ENCODE data around the gene KLHL18.
"Not testable (repeated sequence)": the region's sequence is repeated elsewhere in the genome, so short reads cannot be mapped to it uniquely, and the experiment has no call there.

The KLHL18 gene

DNA sequence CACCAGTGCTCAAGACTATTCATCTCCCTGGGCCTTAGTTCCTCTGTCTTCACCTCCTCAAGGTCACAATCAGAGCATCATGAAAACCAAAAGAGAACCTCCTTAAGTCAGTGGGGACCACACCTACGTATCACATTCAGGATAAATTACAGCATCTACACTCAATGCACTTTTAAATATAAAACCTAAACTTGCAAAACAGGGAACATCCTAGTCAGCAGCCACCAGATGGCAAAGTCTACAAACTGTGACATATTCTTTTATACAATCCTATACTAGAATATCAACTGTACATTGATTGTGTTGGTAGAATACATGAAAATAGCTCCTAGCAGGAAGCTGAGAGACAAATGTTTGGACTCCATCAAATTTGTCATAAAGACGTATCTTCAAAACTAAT, 8.1 kb upstream of the KLHL18 start:
- no peak for DNase-seq (ENCODE audit: low read depth in 2 of 2)

DNA sequence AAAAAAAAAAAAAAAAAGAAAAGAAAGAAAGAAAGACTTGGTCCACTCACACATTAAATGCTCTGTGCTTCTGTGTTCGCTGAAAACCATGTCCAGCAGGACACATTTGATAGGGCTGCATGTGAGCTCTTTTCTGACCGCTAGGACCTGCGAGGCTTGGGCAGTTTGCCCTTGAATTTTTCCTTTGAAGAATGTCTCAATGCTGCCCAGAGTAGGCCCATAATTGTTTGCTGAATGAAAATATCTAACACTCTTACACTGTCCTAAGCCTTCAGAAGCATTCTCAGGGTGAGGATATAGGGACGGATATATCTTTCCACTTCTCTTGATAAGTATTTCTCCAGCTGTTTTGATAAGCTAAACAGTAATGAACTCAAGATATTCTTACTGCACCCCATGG, 6.2 kb upstream of the KLHL18 start:
- no peak for DNase-seq (ENCODE audit: low read depth in 2 of 2)

DNA sequence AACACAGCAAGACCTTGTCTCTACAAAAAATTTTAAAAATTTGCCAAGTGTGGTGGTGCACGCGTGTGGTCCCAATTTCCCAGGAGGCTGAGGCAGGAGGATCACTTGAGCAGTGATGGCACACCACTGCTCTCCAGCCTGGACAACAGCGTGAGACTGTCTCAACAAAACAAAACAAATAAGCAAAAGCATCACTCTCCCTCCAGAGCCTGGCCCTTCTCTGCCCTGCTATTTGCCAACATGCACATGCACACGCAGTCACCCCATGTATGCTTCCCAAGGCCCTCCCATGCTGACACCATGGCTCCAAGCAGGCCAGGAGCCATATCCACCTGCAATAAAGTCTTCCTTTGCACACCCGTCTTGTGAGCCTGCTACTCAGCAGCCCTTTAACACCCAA, 2.2 kb upstream of the KLHL18 start:
- no peak for DNase-seq (ENCODE audit: low read depth in 2 of 2)

DNA sequence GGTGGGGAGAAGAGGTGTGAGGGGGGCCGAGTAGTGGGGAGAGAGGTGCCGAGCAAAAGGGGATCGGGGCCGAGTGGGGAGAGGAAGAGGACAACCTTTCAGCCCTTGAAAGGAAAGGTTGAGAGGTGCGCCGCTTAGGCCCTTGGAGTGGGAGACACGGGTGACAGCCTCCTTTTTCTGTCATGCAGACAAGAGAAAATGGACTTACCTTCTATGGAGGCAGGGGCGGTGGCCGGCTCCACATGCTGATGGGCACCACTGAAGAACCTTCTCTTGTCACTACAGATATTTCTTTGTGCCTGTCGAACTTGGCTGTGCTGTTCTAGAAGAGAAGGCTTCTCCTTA, 421 bp downstream of the KLHL18 start:
- DNase-seq (ENCODE audit: low read depth in 2 of 2) = no peak

DNA sequence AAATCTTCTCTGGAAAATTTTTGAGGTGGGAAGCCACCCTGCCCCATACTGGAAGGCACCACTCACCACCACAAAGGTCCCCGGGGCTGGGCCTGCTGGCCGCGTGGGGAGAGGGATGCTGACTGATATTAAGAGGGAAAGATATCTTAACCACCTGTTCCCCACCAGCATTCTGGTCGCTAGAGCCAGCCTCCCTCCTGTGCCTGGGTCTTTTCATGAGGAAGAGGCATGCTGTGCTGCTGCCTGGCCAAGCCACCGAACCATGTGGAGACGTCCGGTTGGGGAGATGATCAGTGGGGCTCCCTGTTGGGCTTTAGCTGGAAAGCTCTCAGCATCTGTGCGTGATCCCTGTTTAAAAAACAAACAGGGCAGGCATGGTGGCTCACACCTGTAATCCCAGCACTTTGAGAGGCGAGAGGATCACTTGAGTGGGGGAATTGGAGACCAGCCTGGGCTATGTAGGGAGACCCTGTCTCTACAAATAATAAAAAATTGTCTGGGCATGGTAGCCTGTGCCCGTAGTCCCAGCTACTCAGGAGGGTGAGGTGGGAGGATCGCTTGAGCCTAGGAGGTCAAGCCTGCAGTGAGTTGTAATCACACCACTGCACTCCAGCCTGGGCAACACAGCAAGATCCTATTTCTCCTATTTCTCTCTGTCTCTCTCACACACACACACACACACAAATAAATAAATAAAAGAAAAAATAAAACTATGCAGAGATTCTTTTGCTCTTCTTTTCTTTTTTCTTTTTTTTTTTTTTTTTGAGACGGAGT, 1.0 kb downstream of the KLHL18 start:
- DNase-seq (ENCODE audit: low read depth in 2 of 2) = no peak

DNA sequence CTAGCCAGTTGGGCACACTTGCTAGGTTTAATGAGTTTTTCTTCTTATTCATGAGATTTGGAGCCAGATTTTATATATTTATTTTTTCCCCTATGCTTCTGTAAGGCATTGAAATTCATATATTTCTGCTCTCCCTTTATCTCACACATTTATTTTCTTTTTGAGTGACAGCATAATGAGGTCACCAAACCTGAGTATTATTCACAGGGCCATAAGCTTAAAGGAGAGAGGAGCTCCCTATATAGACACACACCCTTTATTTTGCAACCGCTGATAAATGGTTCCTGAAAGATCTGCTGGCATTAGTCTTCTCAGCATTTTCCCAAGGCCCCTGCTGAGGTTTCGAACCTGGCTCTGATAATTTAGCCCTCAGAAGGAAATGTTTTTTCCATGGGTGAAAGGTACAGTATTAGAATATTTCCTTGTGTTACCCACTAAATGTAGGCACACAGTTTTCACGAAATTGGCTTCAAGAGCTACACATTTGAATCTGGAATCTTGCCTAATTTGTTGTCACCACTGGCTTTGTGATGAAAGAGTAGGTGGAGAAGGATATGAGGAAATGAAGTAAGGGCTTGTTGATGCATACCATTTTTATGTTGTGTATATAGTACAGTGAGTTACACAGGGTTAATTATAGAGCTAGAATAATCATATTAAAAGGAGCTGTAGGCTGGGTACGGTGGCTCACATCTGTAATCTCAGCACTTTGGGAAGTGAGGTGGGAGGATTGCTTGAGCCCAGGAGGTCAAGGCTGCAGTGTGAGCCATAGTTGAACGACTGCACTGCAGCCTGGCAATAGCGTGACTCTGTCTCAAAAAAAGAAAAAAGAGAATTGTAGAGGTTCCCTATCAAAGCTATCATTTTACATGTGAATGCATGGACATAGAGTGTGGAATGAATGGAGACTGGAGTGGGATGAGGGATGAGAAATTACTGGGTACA, 6.5 kb downstream of the KLHL18 start:
- no peak for DNase-seq (ENCODE audit: low read depth in 2 of 2)

DNA sequence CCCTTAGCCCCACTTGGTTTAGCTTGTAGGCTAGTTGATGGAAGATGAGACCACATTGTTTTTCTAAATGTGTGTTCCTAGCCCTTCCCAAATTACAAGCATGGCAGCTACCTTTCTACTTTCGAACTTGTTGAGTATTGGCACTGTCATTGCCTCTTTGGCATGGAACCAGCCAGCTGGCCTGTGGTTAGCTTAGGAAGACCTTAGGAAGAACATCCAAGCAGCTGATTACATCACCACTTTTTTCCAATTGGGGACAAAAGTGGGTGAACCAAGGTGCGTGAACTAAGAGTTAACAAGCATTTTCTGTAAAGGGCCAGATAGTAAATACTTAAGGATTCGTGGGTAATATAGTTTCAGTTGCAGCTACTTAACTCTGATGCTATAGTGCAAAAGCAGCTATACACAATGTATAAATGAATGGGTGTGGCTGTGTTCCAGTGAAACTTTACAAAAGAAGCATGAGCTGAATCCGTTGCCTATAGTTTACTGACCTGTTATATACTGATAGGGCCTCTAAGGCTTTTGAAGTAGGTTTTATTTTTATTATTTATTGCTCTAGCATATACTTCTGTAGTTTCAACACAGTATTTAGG, 8.5 kb downstream of the KLHL18 start:
- no peak for DNase-seq (ENCODE audit: low read depth in 2 of 2)

DNA sequence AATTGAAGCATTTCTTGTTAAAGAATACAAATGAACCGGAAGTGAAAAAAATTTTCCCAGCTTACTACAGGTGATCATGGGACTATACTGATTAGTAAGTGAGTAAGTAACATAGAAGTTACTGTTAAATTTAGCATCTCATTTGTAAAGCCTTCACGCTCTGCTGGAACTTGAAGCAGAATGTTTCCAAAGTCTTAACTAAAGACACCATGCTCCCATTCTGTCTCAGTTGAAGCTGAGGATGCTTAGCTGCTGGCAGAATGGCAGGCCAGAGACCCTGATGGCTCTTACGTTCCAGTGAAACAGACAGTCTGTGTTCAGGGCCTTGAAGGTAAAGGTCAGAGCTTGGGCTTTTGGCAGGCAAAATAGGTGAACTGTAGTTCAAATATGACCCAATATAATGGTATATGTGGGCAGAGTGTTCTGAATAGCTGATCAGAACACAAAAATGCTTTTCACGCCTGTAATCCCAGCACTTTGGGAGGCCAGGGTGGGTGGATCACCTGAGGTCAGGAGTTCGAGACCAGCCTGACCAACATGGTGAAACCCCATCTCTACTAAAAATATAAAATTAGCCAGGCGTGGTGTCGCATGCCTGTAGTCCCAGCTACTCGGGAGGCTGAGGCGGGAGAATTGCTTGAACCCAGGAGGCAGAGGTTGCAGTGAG, 9.1 kb downstream of the KLHL18 start:
- not testable (repeated sequence) for DNase-seq (ENCODE audit: low read depth in 2 of 2)

DNA sequence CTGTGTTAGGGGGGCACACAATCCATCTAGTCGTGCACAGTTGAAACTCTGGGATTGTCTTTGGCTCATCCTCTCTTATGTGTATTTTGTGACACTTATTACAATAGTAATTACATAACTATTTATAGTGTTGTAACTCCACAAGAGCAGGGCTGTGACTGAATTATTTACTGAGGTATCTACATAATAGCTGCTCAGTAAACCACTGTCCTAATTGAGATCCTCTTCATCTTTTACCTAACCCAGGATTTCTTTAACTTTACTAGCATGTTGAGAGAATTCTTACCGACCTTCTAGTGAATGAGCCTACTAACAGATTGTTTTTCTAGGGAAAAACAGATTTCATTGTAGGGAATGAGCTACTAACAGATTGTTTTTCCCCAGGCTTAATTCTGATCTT, 11.1 kb downstream of the KLHL18 start:
- no peak for DNase-seq (ENCODE audit: low read depth in 2 of 2)

DNA sequence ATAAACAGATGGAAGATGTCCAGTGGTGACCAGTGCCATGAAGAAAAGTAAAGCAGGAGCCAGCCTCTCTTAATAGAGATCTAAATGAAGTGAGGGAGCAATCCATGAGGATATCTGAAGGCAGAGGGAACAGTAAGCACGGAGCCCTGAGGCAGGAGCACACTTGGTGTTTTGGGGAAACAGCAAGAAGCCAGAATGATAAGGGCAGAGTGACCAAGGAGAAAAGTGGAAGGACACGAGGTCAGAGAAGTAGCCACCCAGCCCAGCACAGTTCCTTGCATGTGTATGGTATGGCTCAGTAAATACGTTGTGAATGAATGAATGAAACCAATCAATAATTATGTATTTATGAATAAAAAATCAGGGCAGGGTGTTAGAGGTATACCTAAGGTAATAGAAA, 11.6 kb downstream of the KLHL18 start:
- DNase-seq (ENCODE audit: low read depth in 2 of 2) = no peak

DNA sequence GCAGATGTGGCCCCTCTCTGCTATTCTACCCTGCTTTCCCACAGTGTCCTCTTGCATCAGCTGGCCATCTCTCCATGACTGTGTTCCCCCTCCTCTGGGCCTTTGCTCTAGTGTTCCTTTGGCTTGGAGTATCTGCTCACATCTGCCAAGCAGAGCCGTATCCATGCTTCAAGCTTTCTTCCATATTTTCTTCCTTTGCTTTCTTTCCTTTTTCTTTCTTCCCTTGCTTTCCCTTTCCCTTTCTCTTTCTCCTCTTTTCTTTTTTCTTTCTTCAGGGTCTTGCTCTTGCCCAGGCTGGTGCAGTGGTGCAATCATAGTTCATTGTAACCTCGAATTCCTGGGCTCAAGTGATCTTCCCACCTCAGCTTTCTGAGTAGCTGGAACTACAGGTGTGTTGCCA, 12.6 kb downstream of the KLHL18 start:
- DNase-seq (ENCODE audit: low read depth in 2 of 2) = no peak

DNA sequence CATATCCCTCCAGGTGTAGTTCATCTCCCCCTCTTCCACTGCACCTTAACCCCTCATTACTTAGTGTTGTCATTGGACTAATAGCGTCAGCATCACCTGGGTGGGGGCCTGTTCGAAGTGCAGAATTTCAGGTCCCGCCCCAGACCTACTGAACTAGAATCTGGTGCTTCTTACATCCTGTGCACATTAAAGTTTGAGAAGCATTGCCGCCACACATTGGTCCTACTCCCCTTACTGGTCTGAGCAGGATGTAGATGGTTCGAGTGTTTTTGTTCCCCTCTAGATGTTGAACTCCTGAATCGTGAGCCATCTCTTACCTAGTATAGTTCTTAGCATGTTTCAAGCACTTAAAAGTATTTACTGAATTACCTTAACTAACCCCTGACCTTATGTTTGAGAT, 13.2 kb downstream of the KLHL18 start:
- no peak for DNase-seq (ENCODE audit: low read depth in 2 of 2)

DNA sequence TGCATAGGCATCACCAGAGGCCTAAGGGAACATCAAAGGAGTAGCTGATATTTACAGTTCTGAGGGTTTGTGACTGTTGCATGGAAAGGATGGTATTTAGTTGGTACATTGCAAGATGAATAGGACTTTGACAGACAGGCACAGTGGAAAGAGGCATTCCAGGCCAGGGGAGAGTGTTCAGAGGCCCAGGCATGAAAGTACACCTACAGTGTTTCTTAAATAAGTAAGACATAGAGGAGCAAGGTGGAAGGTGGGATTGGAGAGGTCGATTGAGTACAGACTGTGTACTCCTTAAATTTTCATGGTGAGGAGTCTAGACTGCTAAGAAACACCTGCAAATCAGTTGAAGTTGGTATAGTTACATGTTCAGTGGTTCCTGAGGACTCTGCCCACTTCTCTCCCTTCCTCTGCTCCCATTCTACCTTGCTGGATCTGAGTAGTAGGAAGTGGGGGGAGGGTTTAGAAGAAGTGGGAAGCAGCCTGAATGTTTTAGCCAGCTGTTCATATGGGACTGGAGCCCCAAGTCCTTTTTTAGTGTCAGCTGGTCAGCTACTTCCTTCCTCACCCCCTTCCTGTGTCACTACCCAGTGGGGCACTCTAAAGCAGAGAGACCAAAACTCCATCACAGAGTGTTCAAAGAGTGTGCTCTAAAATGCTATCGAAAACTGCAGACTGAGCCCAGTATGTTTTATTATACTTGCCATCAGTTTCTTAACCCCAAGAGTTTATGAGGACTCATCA, 14.0 kb downstream of the KLHL18 start:
- no peak for DNase-seq (ENCODE audit: low read depth in 2 of 2)

DNA sequence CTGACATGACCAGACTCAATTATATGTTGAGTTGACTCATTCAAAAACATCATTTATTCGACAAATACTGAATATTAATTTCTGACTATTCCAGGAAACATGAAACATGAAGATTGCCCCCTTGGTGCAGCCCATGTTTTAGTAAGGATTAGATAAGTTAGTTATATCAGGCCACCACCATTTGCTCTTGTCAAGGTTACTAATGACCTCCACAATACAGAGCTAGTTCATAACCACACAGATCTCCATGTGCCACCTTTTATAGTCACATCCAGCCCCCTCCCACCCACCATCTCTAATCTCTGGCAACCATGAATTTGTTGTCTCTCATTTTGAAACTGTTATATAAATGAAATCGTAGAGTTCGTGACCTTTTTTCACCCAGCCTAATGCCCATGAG, 15.7 kb downstream of the KLHL18 start:
- DNase-seq (ENCODE audit: low read depth in 2 of 2) = no peak

DNA sequence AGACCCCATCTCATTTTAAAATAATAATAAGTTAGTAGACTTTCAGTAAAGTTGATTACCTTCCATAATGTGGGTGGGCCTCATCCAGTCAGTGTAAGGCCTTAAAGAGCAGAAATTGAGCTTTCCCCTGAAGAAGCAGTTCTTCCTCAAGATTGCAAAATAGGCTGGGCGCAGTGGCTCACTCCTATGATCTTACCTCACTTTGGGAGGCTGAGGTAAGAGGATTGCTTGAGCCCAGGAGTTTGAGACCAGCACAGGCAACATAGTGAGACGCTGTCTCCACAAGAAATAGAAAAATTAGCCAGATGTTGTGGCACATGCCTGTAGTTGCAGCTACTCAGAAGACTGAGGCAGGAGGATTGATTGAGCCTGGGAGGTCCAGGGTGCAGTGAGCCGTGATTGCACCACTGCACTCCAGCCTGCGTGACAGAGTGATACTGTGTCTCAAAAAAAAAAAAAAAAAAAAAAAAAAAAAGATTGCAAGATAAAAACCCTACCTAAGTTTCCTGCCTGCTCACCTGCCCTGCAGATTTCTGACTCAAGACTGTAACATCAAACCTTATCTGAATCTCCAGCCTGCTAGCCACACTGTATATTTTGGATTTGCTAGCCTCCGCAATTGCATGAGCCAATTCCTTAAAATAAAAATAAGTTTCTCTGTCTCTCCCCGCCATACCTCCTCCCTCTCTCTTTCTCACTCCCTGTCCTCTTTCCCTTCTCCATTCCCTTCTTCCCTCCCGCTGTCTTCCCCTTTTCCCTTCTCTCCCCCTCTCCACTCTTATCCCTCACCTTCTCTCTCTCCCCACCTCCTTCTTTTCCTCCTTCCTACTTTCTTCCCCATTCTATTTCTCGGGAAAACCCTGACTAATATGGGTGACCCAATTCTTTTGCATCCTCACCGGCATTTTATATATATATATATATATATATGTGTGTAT, 16.9 kb downstream of the KLHL18 start:
- DNase-seq (ENCODE audit: low read depth in 2 of 2) = no peak

DNA sequence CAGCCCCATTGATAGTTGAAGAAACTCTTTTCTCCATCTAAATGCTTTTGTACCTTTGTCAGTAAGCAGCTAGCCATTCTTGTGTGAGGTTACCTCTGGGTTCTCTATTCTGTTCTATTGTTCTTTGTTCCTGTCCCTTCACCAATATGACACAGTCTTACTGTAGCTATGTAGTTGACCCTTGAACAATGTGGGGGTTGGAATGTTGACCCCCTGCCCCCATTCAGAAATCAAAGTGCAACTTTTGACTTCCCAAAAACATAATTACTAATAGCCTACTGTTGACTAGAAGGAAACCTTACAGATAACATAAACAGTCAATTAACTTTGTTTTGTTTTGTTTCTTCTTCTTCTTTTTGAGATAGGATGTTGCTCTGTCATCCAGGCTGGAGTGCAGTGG, 18.7 kb downstream of the KLHL18 start:
- no peak for DNase-seq (ENCODE audit: low read depth in 2 of 2)

DNA sequence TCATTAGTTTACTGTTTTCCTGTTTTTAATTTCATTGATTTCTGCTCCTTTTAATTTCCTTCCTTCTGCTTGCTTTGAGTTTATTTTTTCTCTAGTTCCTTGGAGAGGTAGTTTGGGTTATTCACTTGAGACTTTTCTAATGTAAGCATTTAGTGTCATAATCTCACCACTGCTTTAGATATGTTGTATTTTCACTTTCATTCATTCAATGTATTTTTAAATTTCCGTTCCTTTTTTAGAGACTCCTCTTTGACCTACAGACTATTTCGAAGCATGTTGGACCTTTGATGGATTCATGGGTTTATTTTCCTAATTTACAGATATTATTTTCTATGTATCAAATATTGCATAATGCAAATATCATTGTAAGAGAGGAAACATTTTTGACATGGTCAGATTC, 23.3 kb downstream of the KLHL18 start:
- no peak for DNase-seq (ENCODE audit: low read depth in 2 of 2)

DNA sequence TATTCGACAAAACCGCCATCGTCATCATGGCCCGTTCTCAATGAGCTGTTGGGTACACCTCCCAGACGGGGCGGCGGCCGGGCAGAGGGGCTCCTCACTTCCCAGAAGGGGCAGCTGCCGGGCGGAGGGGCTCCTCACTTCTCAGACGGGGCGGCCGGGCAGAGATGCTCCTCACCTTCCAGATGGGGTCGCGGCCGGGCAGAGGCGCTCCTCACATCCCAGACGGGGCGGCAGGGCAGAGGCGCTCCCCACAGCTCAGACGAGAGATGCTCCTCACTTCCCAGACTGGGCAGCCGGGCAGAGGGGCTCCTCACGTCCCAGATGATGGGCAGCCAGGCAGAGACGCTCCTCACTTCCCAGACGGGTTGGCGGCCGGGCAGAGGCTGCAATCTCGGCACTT, 26.5 kb downstream of the KLHL18 start:
- DNase-seq (ENCODE audit: low read depth in 2 of 2) = not testable (repeated sequence)

DNA sequence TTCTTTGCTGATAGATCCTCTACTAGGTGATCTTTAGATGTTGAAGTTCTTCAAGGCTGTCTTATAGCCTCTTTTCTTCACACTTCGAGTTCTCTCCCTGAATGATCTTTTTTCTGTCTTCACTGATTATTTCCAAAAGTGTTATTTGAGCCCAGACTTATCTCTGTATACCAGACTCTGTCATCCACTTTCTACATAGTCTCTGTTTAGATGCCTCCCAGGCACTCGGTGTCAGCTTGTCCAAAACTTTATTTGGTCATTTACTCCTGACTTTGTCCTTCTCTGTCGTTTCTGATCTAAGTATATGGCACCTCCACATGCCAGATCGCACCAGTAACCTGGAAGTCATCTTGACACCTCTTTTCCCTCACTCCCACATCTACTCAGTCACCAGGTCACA, 27.6 kb downstream of the KLHL18 start:
- no peak for DNase-seq (ENCODE audit: low read depth in 2 of 2)

DNA sequence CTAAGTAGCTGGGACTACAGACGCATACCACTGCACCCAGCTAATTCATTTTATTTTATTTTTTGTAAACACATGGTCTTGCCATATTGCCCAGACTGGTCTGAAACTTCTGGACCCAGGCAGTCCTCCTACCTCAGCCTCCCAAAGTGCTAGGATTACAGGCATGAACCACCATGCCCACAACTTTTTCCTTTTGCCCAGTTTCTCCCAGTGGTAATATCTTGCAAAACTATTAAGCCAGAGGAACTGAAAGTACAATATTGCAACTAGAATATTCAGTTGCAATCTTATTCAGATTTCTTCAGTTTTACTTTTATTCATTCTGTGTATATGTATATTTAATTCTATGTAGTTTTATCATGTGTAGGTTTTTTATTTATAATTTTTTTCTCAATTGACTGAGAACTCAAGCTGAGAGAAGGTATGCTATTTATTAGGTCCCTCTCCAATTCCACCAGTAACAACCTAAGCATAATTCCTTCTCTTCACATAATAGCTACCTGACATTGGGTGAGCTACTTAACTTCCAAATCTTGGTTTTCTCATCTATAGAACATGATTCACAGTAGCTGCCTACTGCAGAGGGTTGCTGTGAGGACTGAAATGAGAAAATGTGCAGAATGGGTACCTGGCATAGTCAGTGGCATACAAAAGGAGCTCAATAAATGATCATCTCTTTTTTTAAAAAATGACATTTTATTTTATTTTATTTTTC, 30.8 kb downstream of the KLHL18 start:
- no peak for DNase-seq (ENCODE audit: low read depth in 2 of 2)
